NCI-H82 treated with DMSO at 0.1 percent for 48 hours (cell line): ENCODE measurements around the gene FZD4.

ENCODE experiments used
- DNase-seq: peaks from one replicate; lab custom pipeline; 2025; ENCODE audit not compliant: unreplicated experiment; lab: John Stamatoyannopoulos, UW

The FZD4 gene

GRCh38 chr11:86914865-86915519, 40.2 kb downstream of the FZD4 start:
- no peak for DNase-seq

DNA sequence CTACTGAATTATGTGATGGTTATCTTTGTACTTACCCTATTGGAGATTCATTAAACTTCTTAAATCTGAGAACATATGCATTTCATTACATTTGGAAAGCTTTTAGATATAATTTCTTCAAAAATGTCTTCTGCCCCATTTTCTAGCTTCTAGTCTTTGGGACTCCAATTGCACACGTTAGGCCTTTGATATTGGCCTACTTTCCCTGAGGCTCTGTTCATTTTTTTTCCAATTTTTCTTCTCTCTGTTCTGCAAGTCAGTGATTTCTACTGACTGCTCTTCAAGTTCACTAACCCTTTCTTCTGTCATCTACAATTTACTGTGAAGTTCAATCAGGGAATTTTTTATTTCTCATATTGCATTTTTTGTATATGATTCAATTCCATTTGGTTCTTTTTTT, 43.0 kb downstream of the FZD4 start:
- DNase-seq: no peak

- DNase-seq: no peak
These were observed 44.6 kb downstream of the FZD4 start for GRCh38 chr11:86910592-86910991.

DNA sequence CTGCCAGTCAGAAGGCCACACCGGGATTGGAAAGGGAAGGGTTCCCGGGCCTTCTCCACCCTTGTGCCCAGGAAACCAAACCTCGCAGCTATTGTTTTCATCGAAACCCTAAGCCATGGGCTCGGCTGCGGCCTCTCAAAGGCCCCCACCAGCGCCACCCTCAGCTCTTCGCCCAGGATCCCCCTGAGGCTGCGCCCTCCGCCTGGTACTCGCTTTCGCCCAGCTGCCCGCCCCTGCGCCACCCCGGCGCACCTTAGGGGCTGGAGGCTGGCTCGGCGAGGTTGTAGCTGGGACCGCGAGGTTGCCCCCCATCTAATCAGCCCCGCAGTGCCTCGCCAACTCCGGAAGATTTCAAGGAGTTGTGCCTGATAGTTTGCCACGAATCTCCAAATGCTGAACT, 49.0 kb downstream of the FZD4 start:
- no peak for DNase-seq

DNA sequence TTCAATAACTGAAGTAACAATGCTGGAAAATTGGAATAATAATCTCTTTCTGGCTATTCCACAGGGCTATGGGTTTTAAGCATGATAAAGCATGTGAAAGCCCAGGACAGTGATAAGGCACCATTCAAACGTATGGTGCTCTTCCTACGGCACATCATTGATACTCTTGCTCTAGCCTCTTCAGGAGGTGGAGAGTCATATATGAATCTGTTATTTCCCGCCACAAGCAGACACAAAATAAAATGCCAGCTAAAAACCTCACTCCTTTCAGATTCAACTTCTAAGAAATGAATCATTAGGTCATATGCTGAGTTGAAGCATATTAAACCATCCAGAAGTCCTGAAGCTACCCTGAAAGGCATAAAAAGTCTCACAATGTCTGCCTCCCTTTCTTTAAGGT, 49.9 kb downstream of the FZD4 start:
- no peak for DNase-seq

GRCh38 chr11:86904001-86904400, 51.2 kb downstream of the FZD4 start:
- DNase-seq: no peak

DNA sequence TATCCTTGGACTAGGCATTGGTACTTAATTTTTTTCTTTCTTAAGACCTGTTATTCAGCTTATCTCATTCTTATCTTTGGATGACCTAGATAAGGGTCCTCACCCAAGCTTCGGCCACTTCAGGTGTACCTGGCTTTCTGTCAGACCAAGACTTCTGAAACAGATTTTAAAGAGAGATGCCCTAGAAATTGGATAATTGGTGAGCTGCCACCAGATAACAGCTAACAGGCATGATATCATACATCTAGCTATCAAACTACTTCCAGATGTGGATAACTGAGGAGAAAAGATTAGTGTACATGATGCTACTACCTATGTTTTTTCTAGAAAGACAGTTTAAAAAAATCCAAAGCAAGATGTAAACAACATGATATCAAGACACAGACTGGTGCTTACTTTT, 52.9 kb downstream of the FZD4 start:
- DNase-seq: no peak

GRCh38 chr11:86901599-86901998, 53.6 kb downstream of the FZD4 start:
- no peak for DNase-seq

- no peak for DNase-seq
These were observed 55.0 kb downstream of the FZD4 start for GRCh38 chr11:86900162-86900561.

GRCh38 chr11:86898689-86899088, 56.5 kb downstream of the FZD4 start:
- no peak for DNase-seq

- no peak for DNase-seq
These were observed 58.8 kb downstream of the FZD4 start for GRCh38 chr11:86896441-86896841.
